HG02840 (cell line): ENCODE data around the gene ERV3-1.
"Not testable (repeated sequence)": the region's sequence is repeated elsewhere in the genome, so short reads cannot be mapped to it uniquely, and the experiment has no call there.

Source experiments
- ATAC-seq: cut with Tn5 transposase; IDR thresholded peaks from one replicate; pipeline ENCODE4 v1.9.1; 2021; ENCODE audit warnings: mild to moderate bottlenecking, moderate library complexity, moderate number of reproducible peaks; ENCODE audit not compliant: unreplicated experiment, low FRiP score

The ERV3-1 gene

DNA sequence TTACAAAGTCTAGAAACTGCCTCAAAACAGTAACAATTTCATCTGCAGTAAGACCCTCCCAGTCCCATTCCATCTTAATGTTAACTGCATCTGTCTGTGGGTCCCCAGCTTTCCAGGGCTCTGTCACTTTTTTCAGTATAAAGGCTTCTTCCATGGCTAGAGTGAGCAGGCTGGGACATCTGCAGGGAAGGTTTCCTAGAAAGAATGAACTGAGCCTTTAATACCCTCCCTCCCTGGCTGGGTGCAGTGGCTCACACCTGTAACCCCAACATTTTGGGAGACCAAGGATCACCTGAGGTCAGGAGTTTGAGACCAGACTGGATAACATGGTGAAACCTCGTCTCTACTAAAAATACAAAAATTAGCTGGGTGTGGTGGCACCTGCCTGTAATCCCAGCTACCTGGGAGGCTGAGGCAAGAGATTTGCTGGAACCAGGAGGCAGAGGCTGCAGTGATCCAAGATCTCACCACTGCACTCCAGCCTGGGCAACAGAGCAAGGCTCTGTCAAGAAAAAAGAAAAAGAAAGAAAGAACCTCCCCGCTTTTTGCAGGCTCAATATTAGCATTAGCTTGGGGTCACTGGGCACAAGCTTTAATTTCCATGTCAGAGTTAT is 3.4 kb downstream of the ERV3-1 start:
- ATAC-seq, result no peak

GRCh38 chr7:65001291-65001814 is 5.1 kb downstream of the ERV3-1 start:
- ATAC-seq, result no peak

DNA sequence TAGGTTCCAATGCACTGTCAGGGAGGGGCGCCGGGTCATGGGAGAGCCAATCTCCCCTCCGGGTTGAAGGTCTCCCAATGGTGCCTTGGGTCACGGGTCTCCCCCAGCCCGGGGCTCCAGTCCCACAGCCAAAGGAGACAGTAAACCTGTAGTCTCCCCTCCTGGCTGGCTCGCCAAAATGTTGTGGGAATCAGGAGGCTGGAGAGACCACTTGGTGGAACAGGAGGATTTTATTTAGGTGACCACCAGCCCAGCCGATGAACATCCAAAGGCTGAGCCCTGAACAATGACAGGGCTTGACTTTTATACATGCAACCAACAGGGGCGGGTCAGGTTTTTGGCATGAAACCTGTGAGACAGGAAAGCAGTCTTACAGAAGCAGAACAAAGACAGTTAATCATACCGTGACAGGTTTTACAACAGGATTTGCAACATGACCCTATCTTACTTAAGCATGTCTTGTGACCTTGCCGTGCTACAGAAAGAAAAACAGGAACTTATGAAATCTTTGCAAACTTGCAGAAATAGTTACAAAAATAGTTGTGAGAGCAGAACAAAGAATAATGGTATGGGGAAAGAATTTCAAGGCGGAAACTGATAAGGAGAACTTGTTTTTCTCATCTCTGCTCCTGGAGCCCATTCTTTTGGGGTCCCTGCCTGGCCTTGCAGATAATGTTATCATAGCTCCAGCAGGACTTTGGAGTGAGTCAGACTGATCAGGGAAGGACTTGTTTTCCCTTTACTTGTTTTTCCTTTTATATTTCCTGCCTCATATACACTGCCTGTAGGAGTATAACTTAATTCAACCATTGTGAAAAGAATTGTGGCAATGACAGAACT is 7.1 kb downstream of the ERV3-1 start:
- no peak for ATAC-seq

DNA sequence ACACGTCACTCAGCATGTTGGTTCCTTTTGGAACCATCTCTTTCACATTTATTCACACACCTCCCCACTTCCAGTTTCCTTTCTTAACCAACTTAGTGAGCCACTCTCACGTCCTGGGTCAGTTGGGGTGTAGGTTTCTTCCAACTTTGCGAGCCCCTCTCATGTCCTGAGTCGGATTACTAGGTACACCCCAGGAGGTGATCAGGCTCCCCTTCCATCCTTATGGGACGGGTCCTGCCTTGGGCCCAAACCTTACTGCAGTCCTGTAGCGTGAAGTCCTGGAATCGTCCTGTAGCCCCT is 7.7 kb downstream of the ERV3-1 start:
- no peak for ATAC-seq

DNA sequence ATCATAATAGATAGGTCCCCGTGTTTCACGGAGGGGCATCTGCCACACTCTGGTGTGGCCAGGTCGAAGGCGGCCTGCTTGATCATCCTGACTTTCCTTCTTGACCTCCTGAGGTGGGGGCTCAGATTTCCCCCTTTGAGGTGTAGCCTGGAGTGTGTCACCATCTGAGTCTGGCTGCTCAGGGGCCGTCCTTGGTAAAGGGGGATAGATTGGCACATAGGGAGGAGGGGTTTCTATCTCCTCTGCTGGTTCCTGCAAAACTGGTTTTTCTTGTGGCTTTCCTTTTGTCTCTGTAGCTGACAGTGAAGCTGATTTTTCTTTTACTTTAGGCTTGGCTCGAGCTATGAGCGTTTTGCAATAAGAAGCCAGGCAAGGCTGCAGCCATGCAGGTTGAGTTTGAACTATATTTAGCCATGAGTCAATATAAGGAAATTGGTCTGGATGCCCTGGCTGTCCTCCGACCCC is 8.5 kb downstream of the ERV3-1 start:
- ATAC-seq, result no peak

DNA sequence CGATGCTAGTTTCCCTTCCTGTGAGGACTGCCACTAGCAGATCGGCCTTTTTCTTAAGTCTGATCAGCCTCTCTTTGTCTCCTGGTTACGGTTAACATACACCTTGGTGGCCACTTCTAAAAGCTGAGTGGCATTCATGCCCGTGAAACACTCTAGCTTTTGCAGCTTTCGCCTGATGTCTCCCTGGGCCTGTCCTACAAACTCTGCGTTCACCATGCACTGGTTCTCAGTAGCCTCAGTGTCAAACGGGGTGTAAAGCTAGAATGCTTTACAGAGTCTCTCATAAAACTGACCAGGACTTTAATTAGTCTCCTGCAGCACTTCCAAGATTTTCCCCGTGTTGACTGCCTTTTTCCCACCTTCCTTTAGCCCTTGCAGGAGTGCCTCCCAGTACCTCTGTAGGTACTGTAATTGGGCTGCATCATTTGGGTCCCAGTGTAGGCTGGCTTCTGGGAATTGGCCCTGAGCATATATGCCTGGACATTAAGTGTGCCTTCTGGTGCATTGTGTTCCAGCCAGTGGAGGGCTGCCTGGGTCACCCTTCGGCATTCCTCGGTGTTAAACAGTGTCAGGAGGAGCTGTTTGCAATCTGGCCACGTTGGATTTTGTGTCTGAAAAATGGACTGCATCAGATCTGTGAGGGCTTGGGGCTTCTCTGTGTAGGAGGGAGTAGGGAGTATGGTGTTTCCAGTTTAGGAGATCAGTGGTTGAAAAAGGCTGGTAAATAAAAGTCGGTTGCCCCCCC is 9.2 kb downstream of the ERV3-1 start:
- ATAC-seq, result no peak

DNA sequence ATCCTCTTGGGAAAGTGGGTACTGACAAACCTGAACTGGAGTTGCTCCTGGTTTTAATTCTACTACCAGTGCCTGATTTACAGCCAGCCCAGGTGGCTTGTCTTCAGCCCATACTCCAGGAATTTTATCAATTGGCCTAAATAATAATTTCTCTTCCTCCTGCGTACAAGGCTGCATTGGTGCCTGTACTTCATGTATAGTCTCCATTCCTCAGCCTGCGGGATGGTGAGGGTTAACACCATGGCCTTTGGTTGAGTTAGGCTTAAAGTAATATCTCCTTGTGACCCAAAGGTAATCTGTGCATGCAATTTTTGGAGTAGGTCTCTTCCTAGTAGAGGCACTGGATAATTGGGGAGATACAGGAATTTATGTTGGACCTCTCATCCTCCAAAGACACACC is 10.2 kb downstream of the ERV3-1 start:
- no peak for ATAC-seq

DNA sequence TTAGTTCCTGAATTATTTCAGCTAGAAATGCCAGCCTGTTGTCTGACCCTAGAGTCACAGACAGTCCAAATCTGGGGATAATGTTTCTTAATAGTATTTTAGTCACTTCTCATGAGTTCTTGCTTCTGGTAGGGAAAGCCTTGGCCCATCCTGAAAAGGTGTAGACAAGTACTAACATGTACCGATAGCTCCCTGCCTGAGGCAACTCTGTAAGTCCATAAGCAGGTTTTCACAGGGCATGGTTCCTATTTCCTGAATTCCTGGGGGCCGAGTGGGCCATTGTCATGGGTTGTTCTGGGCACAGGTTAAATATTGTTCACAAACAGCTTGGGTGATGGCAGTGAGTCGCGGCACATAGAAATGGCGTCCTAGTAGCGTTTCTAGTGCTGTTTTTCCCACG is 12.6 kb downstream of the ERV3-1 start:
- no peak for ATAC-seq

GRCh38 chr7:64992971-64993370 is 13.5 kb downstream of the ERV3-1 start:
- ATAC-seq, result no peak

- ATAC-seq, result no peak
Observed at GRCh38 chr7:64990936-64991335, 15.6 kb downstream of the ERV3-1 start, which contains the start of gene ZNF117. ZNF117 (minus strand) TSS chr7:64991036.

- no peak for ATAC-seq
Observed at GRCh38 chr7:64990216-64990615, 16.3 kb downstream of the ERV3-1 start.

GRCh38 chr7:64978497-64979203 is 27.8 kb downstream of the ERV3-1 start:
- ATAC-seq, result no peak

DNA sequence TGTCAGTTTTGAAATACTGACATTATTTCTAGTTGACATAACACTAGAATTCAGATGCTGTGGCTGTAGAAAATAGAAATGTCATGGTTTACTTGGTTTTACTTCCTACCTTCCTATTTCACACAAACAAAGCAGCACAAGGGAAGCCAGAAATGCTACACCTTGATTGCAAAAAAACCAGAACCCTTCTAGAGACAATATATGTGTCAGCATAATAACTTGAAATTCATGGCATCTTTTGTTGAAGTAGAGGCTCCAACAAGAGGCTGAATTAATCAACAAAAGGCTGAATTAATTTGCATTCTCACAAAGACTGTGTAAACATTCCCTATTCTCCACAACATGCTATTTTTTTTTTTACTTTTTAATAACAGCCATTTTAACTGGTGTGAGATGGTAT is 40.9 kb downstream of the ERV3-1 start:
- ATAC-seq, result no peak

DNA sequence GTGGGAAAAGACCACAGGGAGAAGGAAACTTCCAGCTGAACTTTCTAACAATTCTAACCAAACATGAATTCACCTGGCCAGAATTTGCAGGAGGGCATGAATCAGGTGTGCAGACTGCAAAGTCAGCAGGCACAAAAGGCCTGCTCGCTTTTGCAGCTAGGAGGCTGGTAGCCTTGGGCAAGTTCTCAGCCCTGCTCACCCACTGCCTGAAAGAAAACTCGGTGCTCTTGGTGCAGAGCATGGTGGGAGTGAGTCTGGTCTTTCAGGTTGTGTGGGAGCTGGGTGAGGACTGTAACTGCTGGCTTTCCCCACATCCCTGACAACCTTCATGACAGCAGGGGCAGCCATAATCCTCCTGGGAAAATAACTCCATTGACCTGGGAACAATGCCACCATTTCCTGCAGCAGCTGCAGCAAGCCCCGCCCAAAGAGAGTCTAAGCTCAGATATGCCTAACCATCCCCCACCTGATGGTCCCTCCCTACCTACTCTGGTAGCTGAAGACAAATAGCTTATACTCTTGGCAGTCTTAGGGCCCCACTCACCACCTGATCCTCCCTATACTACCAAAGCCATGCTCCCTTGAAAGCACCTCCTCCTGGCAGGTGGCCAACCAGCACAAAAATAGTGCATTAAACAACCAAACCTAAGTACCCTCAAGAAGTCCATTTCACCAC is 47.3 kb downstream of the ERV3-1 start:
- no peak for ATAC-seq

GRCh38 chr7:64951250-64951848 is 55.1 kb downstream of the ERV3-1 start:
- ATAC-seq, result no peak

GRCh38 chr7:64950673-64951072 is 55.8 kb downstream of the ERV3-1 start:
- not testable (repeated sequence) for ATAC-seq

DNA sequence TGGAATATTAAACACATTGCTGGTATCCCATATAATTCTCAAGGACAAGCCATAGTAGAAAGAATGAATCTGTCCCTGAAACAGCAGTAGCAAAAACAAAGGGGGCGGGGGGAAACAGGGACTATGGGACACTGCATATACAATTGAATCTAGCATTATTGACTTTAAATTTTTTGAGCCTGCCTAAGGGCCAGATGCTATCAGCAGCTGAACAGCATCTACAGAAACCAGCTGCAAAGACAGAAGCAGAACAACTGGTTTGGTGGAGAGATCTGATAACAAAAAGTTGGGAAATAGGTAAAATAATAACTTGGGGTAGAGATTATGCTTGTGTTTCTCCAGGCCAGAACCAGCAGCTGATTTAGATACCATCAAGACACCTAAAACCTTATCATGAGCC is 57.7 kb downstream of the ERV3-1 start:
- not testable (repeated sequence) for ATAC-seq

GRCh38 chr7:64947252-64948000 is 59.1 kb downstream of the ERV3-1 start:
- ATAC-seq, result no peak

DNA sequence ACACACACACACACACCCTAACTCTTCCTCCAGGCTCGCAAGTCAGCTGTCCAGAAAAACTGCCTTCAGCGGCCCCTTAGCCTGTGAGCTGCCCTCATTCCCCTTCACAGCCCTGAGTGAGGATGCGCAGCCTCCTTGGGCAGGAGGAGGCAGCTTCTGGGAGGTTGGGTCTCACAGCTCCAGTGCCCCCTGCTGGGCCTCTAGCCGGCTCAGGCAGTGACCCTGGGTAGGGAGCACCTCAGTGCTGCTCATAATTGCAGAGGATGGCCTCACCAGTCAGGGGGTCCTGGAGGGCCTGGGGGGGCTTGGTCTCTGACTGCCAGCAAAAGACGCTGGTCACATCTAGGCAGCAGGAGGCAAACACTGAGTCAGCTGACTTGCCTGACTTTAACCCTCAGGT is 59.7 kb downstream of the ERV3-1 start:
- ATAC-seq, result no peak
